ENCODE measurements around the gene HMX1. TPM values are rescaled to one million over a fixed set of nuclear protein-coding genes. Genes with fewer than 3 reads are reported as not detected.

HMX1 gene
- total and polyA plus RNA-seq, 2 donors, result 0.26 TPM; not detected in 1

DNA sequence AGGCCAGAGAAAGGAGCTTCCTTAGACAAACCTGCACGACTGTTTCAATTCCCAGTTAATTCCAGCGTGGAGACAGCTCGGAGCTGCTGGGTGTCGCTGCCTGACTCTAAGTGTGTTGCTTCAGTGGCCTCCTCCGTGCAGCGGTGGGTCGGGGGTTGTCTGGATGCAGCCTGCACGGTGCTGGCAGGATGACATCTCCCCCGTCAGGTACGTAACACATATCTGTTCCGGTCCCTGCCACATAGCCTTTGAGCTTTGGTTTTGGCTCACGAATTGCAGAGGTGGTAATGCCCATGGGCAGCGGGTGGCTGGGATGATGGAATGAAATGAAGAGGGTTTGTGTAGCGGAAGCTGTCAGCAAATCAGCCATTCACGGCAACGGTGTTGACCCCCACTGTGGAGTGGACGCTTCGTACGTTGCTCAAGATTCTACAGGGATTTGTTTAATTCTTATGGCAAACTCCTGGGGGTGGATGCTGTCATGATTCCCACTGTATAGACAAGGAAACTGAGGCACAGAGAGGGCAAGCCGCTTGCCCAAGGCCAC is 33.7 kb upstream of the HMX1 start:
- no peak overlapping the region for H3K27ac ChIP-seq (ENCODE audit: low read depth)
- DNase-seq (ENCODE audit: extremely low spot score), result no peak
- WGBS, result 76% methylated on average over 20 of the region's 20 CpGs
- H3K36me3 ChIP-seq (ENCODE audit: insufficient read depth), result no peaks in the 10 kb centered on the region
- H3K4me3 ChIP-seq (ENCODE audit: low read depth, low read length), result no peak overlapping the region
- no peaks in the 10 kb centered on the region for H3K4me1 ChIP-seq (ENCODE audit: insufficient read depth)

DNA sequence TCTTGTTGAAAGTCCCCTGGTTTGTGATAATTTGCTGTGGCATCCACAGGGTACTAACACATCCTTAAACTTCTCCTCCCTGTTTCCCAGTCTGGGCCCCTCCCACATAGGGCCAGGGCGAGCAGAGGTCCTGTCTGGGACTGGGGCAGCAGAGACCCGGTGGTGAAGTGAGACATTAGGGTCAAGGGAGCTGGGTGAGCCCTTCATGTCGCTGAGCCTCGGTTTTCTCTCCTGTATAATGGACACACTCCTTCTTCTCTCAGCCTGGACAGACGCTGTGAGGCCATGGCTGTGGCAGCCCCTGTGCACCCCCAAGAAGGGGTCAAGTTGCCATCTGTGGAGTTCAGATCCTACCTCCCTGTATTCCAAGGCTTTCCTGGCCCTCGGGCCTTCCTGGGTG is 33.0 kb upstream of the HMX1 start:
- Histone ChIP-seq H3K4me3 (ENCODE audit: low read depth, low read length) (no peak overlapping the region), H3K4me1 (ENCODE audit: insufficient read depth) (no peaks in the 10 kb centered on the region), H3K36me3 (ENCODE audit: insufficient read depth) (no peaks in the 10 kb centered on the region), H3K27ac (ENCODE audit: low read depth) (no peak overlapping the region)
- 80% methylated on average over 6 of the region's 6 CpGs for WGBS
- DNase-seq (ENCODE audit: extremely low spot score), result no peak

DNA sequence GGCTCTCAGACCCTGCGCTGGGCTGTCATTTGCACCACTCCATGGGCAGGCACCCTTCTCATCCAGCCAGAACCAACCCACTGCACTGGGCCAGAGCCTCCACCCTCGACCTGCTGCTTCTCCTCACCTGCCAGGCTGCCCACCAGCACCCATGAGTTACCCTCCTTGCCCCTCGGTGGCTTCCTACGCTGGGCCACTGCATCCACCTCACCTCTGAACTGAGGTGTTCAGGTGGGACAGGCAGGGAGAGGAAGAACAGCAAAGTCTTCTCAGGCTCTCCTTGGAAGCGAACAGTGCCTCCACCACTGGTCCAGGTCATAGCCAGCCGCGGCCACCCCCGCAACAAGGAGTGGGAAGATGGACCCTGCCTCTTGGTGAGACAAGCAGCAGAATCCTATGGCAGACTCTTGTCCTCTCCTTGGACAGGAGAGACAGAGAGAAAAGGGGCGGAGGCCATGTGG is 32.4 kb upstream of the HMX1 start:
- H3K36me3 ChIP-seq (ENCODE audit: insufficient read depth), result no peaks in the 10 kb centered on the region
- no peak for DNase-seq (ENCODE audit: extremely low spot score)
- H3K4me1 ChIP-seq (ENCODE audit: insufficient read depth), result no peaks in the 10 kb centered on the region
- H3K27ac ChIP-seq (ENCODE audit: low read depth), result no peak overlapping the region
- WGBS, result 83% methylated on average over 9 of the region's 9 CpGs
- H3K4me3 ChIP-seq (ENCODE audit: low read depth, low read length), result no peak overlapping the region

DNA sequence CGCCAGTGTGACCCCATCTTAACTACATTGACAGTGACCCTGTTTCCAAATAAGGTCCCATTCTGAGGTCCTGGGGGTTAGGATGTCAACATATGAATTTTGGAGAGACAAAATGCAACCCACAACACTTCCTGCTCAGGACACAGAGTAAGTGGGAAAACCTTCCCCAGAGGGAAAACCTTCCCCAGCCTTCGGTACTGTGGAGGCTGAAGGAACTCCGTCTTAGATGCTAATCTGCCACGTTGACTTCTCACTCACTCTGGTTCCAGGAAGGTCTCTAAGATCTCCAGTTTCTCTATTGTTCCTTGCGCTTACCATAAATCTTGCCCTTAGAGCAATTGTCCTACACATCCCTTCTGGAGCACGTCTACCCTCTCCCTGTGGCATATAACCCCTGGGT is 29.7 kb upstream of the HMX1 start:
- DNase-seq (ENCODE audit: extremely low spot score), result no peak
- Histone ChIP-seq H3K4me1 (ENCODE audit: insufficient read depth) (no peaks in the 10 kb centered on the region), H3K4me3 (ENCODE audit: low read depth, low read length) (no peak overlapping the region), H3K27ac (ENCODE audit: low read depth) (no peak overlapping the region), H3K36me3 (ENCODE audit: insufficient read depth) (no peaks in the 10 kb centered on the region)
- 95% methylated on average over 6 of the region's 6 CpGs for WGBS

- no peak overlapping the region for H3K4me3 ChIP-seq (ENCODE audit: low read depth, low read length)
- H3K27ac ChIP-seq (ENCODE audit: low read depth), result no peak overlapping the region
- no peaks in the 10 kb centered on the region for H3K4me1 ChIP-seq (ENCODE audit: insufficient read depth)
- no peaks in the 10 kb centered on the region for H3K36me3 ChIP-seq (ENCODE audit: insufficient read depth)
- DNase-seq (ENCODE audit: extremely low spot score), result no peak
- 92% methylated on average over 6 of the region's 6 CpGs for WGBS
These were observed 28.9 kb upstream of the HMX1 start for GRCh38 chr4:8900588-8900987.

GRCh38 chr4:8898419-8898818 is 26.8 kb upstream of the HMX1 start:
- WGBS, result 55% methylated on average over 10 of the region's 10 CpGs

GRCh38 chr4:8897251-8898167 is 25.9 kb upstream of the HMX1 start:
- Histone ChIP-seq H3K4me3 (ENCODE audit: low read depth, low read length) (no peak overlapping the region), H3K36me3 (ENCODE audit: insufficient read depth) (no peaks in the 10 kb centered on the region), H3K27ac (ENCODE audit: low read depth) (no peak overlapping the region), H3K4me1 (ENCODE audit: insufficient read depth) (no peaks in the 10 kb centered on the region)
- no peak for DNase-seq (ENCODE audit: extremely low spot score)
- WGBS, result 40% methylated on average over 15 of the region's 15 CpGs

More at GRCh38 chr4:8898419-8898818, 26.8 kb upstream of the HMX1 start:
- no peak overlapping the region for H3K4me3 ChIP-seq (ENCODE audit: low read depth, low read length)
- DNase-seq (ENCODE audit: extremely low spot score), result no peak
- no peak overlapping the region for H3K27ac ChIP-seq (ENCODE audit: low read depth)
- no peaks in the 10 kb centered on the region for H3K36me3 ChIP-seq (ENCODE audit: insufficient read depth)
- H3K4me1 ChIP-seq (ENCODE audit: insufficient read depth), result no peaks in the 10 kb centered on the region

GRCh38 chr4:8896506-8896905 is 24.9 kb upstream of the HMX1 start:
- no peak for DNase-seq (ENCODE audit: extremely low spot score)
- Histone ChIP-seq H3K4me3 (ENCODE audit: low read depth, low read length) (no peak overlapping the region), H3K36me3 (ENCODE audit: insufficient read depth) (no peaks in the 10 kb centered on the region), H3K4me1 (ENCODE audit: insufficient read depth) (no peaks in the 10 kb centered on the region), H3K27ac (ENCODE audit: low read depth) (no peak overlapping the region)
- WGBS, result 60% methylated on average over 5 of the region's 5 CpGs

- Histone ChIP-seq H3K27ac (ENCODE audit: low read depth) (no peak overlapping the region), H3K4me1 (ENCODE audit: insufficient read depth) (no peaks in the 10 kb centered on the region), H3K36me3 (ENCODE audit: insufficient read depth) (no peaks in the 10 kb centered on the region), H3K4me3 (ENCODE audit: low read depth, low read length) (no peak overlapping the region)
- no peak for DNase-seq (ENCODE audit: extremely low spot score)
- 85% methylated on average over 10 of the region's 10 CpGs for WGBS
These were observed 24.4 kb upstream of the HMX1 start for GRCh38 chr4:8896071-8896470.

DNA sequence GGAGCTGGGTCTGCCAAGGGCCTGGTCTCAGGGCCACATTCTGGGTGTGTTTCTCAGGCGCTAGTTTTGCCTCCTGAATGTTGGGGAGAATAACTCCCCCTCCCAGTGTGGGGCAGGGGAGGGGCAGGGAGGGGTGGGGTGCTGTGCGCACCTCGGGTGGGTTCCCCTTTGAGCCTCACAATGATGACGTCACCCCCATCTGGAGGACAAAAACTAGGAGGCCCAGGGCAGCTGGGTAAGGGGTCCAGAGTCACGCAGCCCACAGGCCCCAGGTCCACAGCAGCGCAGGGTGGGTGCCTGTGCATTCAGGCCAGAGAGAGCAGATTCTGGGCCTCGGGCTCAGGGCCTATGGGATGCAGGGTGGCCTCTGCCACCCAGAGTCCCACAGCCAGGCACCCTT is 23.7 kb upstream of the HMX1 start:
- Histone ChIP-seq H3K27ac (ENCODE audit: low read depth) (no peak overlapping the region), H3K36me3 (ENCODE audit: insufficient read depth) (no peaks in the 10 kb centered on the region), H3K4me3 (ENCODE audit: low read depth, low read length) (no peak overlapping the region), H3K4me1 (ENCODE audit: insufficient read depth) (no peaks in the 10 kb centered on the region)
- no peak for DNase-seq (ENCODE audit: extremely low spot score)
- WGBS, result 70% methylated on average over 7 of the region's 7 CpGs

DNA sequence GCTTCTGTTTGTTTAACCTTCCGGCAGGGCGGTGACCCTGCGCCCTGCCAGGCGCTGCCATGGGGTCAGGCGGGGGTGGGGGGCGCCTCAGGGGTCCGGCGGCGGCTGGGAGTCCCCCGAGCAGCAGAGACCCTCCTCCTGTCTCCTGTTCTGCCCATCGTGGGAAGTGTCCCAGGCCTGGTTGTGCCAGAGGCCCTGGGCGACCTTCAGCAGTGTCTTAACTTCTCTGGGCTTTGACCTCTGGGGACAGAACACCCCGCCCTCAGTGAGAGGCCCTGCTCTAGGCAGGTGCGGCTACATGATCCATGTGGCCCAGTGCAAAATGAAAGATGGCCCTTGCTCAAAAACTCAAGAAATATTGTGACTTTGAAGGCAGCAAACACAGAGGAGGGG is 22.8 kb upstream of the HMX1 start:
- Histone ChIP-seq H3K4me3 (ENCODE audit: low read depth, low read length) (no peak overlapping the region), H3K27ac (ENCODE audit: low read depth) (no peak overlapping the region), H3K36me3 (ENCODE audit: insufficient read depth) (no peaks in the 10 kb centered on the region), H3K4me1 (ENCODE audit: insufficient read depth) (no peaks in the 10 kb centered on the region)
- DNase-seq (ENCODE audit: extremely low spot score), result no peak
- WGBS, result 12% methylated on average over 14 of the region's 14 CpGs

GRCh38 chr4:8893624-8894423 is 22.2 kb upstream of the HMX1 start:
- no peaks in the 10 kb centered on the region for H3K4me1 ChIP-seq (ENCODE audit: insufficient read depth)
- H3K36me3 ChIP-seq (ENCODE audit: insufficient read depth), result no peaks in the 10 kb centered on the region
- 2% methylated on average over 68 of the region's 68 CpGs for WGBS
- no peak overlapping the region for H3K27ac ChIP-seq (ENCODE audit: low read depth)
- no peak for DNase-seq (ENCODE audit: extremely low spot score)
- no peak overlapping the region for H3K4me3 ChIP-seq (ENCODE audit: low read depth, low read length)

GRCh38 chr4:8893227-8893623 is 21.6 kb upstream of the HMX1 start:
- Histone ChIP-seq H3K4me1 (ENCODE audit: insufficient read depth) (no peaks in the 10 kb centered on the region), H3K27ac (ENCODE audit: low read depth) (no peak overlapping the region), H3K4me3 (ENCODE audit: low read depth, low read length) (no peak overlapping the region), H3K36me3 (ENCODE audit: insufficient read depth) (no peaks in the 10 kb centered on the region)
- WGBS, result under 1% methylated on average over 41 of the region's 41 CpGs
- DNase-seq (ENCODE audit: extremely low spot score), result no peak

All from urinary bladder (tissue), 4 donors.